CD14-positive monocyte (primary cell): ENCODE results near the gene RAB4B. TPM values are rescaled to one million over a fixed set of nuclear protein-coding genes. Genes with fewer than 3 reads are reported as not detected.

Experiments
- DNase-seq, 3 donors: peaks; one replicate each; pipeline ENCODE4 v3.0.0-alpha.2; 2011 to 2022
- H2AFZ ChIP-seq: 2 replicates; pipeline ENCODE4 v1.6.0; 2012; ENCODE audit warnings: mild to moderate bottlenecking, low read depth, low read length, inconsistent platforms; ENCODE audit not compliant: insufficient read depth, poor library complexity, severe bottlenecking
- H3K27ac ChIP-seq, 2 donors: 1 replicate in 1 of 2; 2 replicates in 1 of 2; pipeline ENCODE4 v1.5.1; 2012 to 2013; ENCODE audit warnings: low read length in 2 of 2, control low read depth in 1 of 2, inconsistent platforms in 1 of 2, low read depth in 1 of 2, mild to moderate bottlenecking in 1 of 2
- H3K27me3 ChIP-seq, 2 donors: one replicate each; pipeline versions ENCODE4 v1.6.0 to v1.6.1; 2011 to 2013; ENCODE audit warnings: low read length in 2 of 2; ENCODE audit not compliant: control insufficient read depth in 2 of 2, insufficient read depth in 2 of 2
- H3K36me3 ChIP-seq, 2 donors: replicated peaks in 1 of 2; 1 replicate in 1 of 2; 2 replicates in 1 of 2; pipeline versions ENCODE4 v1.5.1 to v1.6.1; 2012 to 2013; ENCODE audit warnings: low read length in 2 of 2, control low read depth in 1 of 2, inconsistent platforms in 1 of 2, mild to moderate bottlenecking in 1 of 2; ENCODE audit not compliant: insufficient read depth in 2 of 2, control insufficient read depth in 1 of 2
- H3K4me1 ChIP-seq, 2 donors: 1 replicate in 1 of 2; 2 replicates in 1 of 2; pipeline versions ENCODE4 v1.5.1 to v1.6.1; 2012 to 2013; ENCODE audit warnings: low read length in 2 of 2, control low read depth in 1 of 2, inconsistent platforms in 1 of 2, mild to moderate bottlenecking in 1 of 2, moderate library complexity in 1 of 2; ENCODE audit not compliant: insufficient read depth in 2 of 2, control insufficient read depth in 1 of 2
- H3K4me2 ChIP-seq: replicated peaks from 2 replicates; pipeline ENCODE3; 2012; ENCODE audit warnings: low read length, moderate library complexity, mild to moderate bottlenecking; ENCODE audit not compliant: poor library complexity, severe bottlenecking; ENCODE audit errors: extremely low read depth
- H3K4me3 ChIP-seq, 3 experiments: fragments of 200-600 bp in 1 of 3; sonication (generic) in 1 of 3; replicated peaks in 1 of 3; 1 replicate in 2 of 3; 2 replicates in 1 of 3; pipeline ENCODE4 v1.5.1; 2011 to 2013; ENCODE audit warnings: low read length in 3 of 3, mild to moderate bottlenecking in 3 of 3, control low read depth in 2 of 3, low read depth in 2 of 3, inconsistent platforms in 1 of 3, moderate library complexity in 1 of 3
- H3K79me2 ChIP-seq: 2 replicates; pipeline ENCODE4 v1.6.0; 2012; ENCODE audit warnings: mild to moderate bottlenecking, control low read depth, inconsistent platforms, low read length, moderate library complexity; ENCODE audit not compliant: insufficient read depth
- H3K9ac ChIP-seq: 2 replicates; pipeline ENCODE4 v1.6.0; 2017; ENCODE audit warnings: low read length, mild to moderate bottlenecking; ENCODE audit not compliant: insufficient read depth, poor library complexity, severe bottlenecking
- H3K9me3 ChIP-seq, 2 donors: replicated peaks in 1 of 2; 1 replicate in 1 of 2; 2 replicates in 1 of 2; pipeline versions ENCODE4 v1.5.1 to v1.6.1; 2012 to 2013; ENCODE audit warnings: low read length in 2 of 2, control low read depth in 1 of 2; ENCODE audit not compliant: control insufficient read depth in 1 of 2, insufficient read depth in 1 of 2
- H4K20me1 ChIP-seq: 2 replicates; pipeline ENCODE4 v1.6.0; 2012; ENCODE audit warnings: mild to moderate bottlenecking, low read length, control low read depth, moderate library complexity; ENCODE audit not compliant: insufficient read depth
- H3K27ac Mint-ChIP-seq, 7 donors: one replicate each; pipeline ENCODE4 v1.8.0; 2020; ENCODE audit warnings: mild to moderate bottlenecking in 7 of 7, mixed read lengths in 7 of 7, moderate library complexity in 6 of 7, inconsistent platforms in 2 of 7
- H3K27me3 Mint-ChIP-seq, 3 donors: one replicate each; pipeline ENCODE4 v1.8.0; 2021 to 2022; ENCODE audit warnings: low read depth in 3 of 3, mild to moderate bottlenecking in 3 of 3, mixed read lengths in 3 of 3, moderate library complexity in 3 of 3, inconsistent platforms in 1 of 3
- H3K36me3 Mint-ChIP-seq, 2 donors: one replicate each; pipeline ENCODE4 v1.8.0; 2020; ENCODE audit warnings: mixed read lengths in 2 of 2, inconsistent platforms in 1 of 2, mild to moderate bottlenecking in 1 of 2
- H3K4me1 Mint-ChIP-seq: one replicate; pipeline ENCODE4 v1.8.0; 2020; ENCODE audit warnings: mild to moderate bottlenecking, mixed read lengths
- H3K4me3 Mint-ChIP-seq, 2 donors: one replicate each; pipeline ENCODE4 v1.8.0; 2020; ENCODE audit warnings: mild to moderate bottlenecking in 2 of 2, mixed read lengths in 2 of 2, moderate library complexity in 1 of 2
- H3K9me3 Mint-ChIP-seq, 7 donors: one replicate each; pipeline ENCODE4 v1.8.0; 2020 to 2022; ENCODE audit warnings: mixed read lengths in 7 of 7, mild to moderate bottlenecking in 6 of 7, moderate library complexity in 6 of 7, inconsistent platforms in 2 of 7
- CTCF ChIP-seq: fragments of 200-600 bp; IDR thresholded peaks from one replicate; pipeline ENCODE4 v1.8.0; 2022; ENCODE audit warnings: antibody characterized with exemption, mild to moderate bottlenecking
- WGBS: methylation state at CpG from one replicate; pipeline ENCODE4 v1.1.5; 2013; ENCODE audit warnings: missing lambda C conversion rate; ENCODE audit not compliant: insufficient coverage; 5-methylcytosine and 5-hydroxymethylcytosine counted together
- intact Hi-C, 2 donors: fragments of 100-400 bp; cut with micrococcal nuclease; formaldehyde crosslinking; loops; one replicate each; pipeline versions ENCODE4 v1.15.0 to v1.15.1; 2023
- polyA plus RNA-seq, 3 donors: library from polyadenylated mRNA; depleted of rRNA in 1 of 3; unstranded in 2 of 3; stranded (reverse) in 1 of 3; fragments of 300-500 nt in 2 of 3; fragments of >200 nt in 1 of 3; fragmentation: Illumina TruSeq in 2 of 3; gene quantifications; 1 replicate in 2 of 3; 2 replicates in 1 of 3; pipeline ENCODE4 v1.2.3, GENCODE V29; 2012 to 2021

Gene RAB4B
- polyA plus RNA-seq, 3 donors, result 89.4 to 132 (median 108) TPM

GRCh38 chr19:40756502-40757110, 21.4 kb upstream of the RAB4B start:
- peak; percentile 20 to 27 (median 22) for DNase-seq
- intact Hi-C loops, result loop anchor here in 1 of 2 donors (10.0 kb wide), 1 partner anchor 48 kb away; no protein-coding TSS in a partner anchor
- peaks cover 45% of the 10 kb centered on the region for H3K4me1 Mint-ChIP-seq

GRCh38 chr19:40758491-40758890, 19.6 kb upstream of the RAB4B start:
- WGBS, result 100% methylated on average over 3 of the region's 3 CpGs
- Mint-ChIP-seq H3K9me3 (no peaks in the 10 kb centered on the region), H3K4me3 (no peak overlapping the region), H3K27me3 (peaks cover 0 to 2% (median 0%) of the 10 kb centered on the region in 3 donors), H3K4me1 (peaks cover 30% of the 10 kb centered on the region), H3K27ac (peak overlapping the region in 3 of 7 donors; percentile 13 to 38 (median 27)), H3K36me3 (peaks cover 67 to 77% of the 10 kb centered on the region in 2 donors)
- Histone ChIP-seq H3K27me3 (no peaks in the 10 kb centered on the region), H3K4me3 (no peak overlapping the region), H3K4me1 (peaks cover 34 to 39% of the 10 kb centered on the region in 2 donors), H3K4me2 (no peak overlapping the region), H3K9ac (no peak overlapping the region), H2AFZ (no peak overlapping the region), H3K36me3 (peaks cover 63 to 81% of the 10 kb centered on the region in 2 donors), H3K9me3 (no peaks in the 10 kb centered on the region), H3K27ac (peak overlapping the region in 1 of 2 donors; percentile 37), H3K79me2 (peaks cover 78% of the 10 kb centered on the region), H4K20me1 (peaks cover 80% of the 10 kb centered on the region)
- TF ChIP-seq CTCF, result no peak
- DNase-seq, result no peak
- intact Hi-C loops, result loop anchor here in 1 of 2 donors (10.0 kb wide), 1 partner anchor 46 kb away; no protein-coding TSS in a partner anchor

More at GRCh38 chr19:40756502-40757110, 21.4 kb upstream of the RAB4B start:
- H3K27me3 Mint-ChIP-seq, result peaks cover 0 to 2% (median 0%) of the 10 kb centered on the region in 3 donors
- Histone ChIP-seq H3K79me2 (peaks cover 82% of the 10 kb centered on the region), H2AFZ (no peak overlapping the region), H4K20me1 (peaks cover 61% of the 10 kb centered on the region), H3K9ac (no peak overlapping the region), H3K4me1 (peaks cover 50 to 56% of the 10 kb centered on the region in 2 donors), H3K4me2 (peak overlapping the region; percentile 18), H3K4me3 (peak overlapping the region in 1 of 3 experiments; percentile 14), H3K9me3 (no peaks in the 10 kb centered on the region), H3K36me3 (peaks cover 45 to 62% of the 10 kb centered on the region in 2 donors), H3K27me3 (no peaks in the 10 kb centered on the region), H3K27ac (peak overlapping the region in 1 of 2 donors; percentile 88)
- peaks cover 52 to 63% of the 10 kb centered on the region in 2 donors for H3K36me3 Mint-ChIP-seq
- peak overlapping the region; percentile 78 to 99 (median 89) for H3K27ac Mint-ChIP-seq
- H3K9me3 Mint-ChIP-seq, result no peaks in the 10 kb centered on the region
- H3K4me3 Mint-ChIP-seq, result no peak overlapping the region
- 61% methylated on average over 7 of the region's 11 CpGs for WGBS
- TF ChIP-seq CTCF, result no peak
